IMR-90 (cell line): ENCODE results near the gene GNA15.

Experiments used
- MXI1 ChIP-seq: IDR thresholded peaks from 2 replicates; pipeline ENCODE4 v1.6.1; 2012; ENCODE audit warnings: low read depth, mild to moderate bottlenecking, low read length, moderate library complexity, borderline replicate concordance
- TF ChIP-seq, protein P1 (sequence below): conservative IDR thresholded peaks from 2 replicates; pipeline ENCODE4 v1.5.1; 2012; ENCODE audit warnings: mild to moderate bottlenecking, low read depth, low read length, improper control_type of control experiment

DNA sequence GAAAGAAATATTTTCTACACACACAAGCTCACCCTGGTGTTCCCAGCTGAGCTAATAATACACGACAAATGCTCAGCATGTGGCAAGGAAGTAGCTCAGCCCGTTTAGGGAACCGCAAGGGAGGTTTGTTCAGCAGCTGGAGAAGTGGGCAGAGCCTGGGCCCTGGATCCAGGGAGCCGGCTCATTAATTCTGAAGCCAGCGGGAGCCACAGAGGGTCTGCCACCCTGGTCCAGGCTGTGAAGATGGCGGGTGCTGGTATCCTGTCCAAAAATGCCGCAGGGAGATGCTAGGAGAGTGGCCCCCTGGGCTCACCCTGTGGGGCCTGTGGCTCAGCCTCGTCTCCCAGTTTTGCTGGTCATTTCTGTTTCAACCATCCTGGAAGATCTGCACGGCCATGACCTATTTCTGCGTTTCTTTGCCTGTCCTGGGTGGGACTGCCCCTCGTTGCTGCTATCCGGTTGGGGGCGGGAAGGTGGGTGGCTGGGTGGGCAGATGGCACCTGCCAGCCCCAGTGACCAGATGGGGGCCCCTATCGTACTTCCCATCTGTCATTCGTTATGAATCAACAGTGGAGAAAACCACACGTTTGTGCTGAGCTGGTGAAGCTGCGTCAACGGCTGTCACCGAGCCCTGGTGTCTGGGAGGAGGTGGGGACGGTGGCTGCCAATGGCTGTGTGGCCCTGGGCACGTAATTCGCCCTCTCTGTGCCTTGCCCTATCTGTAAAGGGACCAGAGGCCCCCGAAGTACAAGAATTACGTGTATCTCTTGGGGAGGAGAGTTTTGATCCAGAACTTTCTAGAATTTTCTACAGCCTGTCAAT is 2.7 kb upstream of the GNA15 start:
- no peak for TF ChIP-seq MXI1
- TF ChIP-seq, protein P1, sequence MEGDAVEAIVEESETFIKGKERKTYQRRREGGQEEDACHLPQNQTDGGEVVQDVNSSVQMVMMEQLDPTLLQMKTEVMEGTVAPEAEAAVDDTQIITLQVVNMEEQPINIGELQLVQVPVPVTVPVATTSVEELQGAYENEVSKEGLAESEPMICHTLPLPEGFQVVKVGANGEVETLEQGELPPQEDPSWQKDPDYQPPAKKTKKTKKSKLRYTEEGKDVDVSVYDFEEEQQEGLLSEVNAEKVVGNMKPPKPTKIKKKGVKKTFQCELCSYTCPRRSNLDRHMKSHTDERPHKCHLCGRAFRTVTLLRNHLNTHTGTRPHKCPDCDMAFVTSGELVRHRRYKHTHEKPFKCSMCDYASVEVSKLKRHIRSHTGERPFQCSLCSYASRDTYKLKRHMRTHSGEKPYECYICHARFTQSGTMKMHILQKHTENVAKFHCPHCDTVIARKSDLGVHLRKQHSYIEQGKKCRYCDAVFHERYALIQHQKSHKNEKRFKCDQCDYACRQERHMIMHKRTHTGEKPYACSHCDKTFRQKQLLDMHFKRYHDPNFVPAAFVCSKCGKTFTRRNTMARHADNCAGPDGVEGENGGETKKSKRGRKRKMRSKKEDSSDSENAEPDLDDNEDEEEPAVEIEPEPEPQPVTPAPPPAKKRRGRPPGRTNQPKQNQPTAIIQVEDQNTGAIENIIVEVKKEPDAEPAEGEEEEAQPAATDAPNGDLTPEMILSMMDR = no peak
